DOHH2 (cell line): ENCODE results near the gene ZNF816.
"Not testable (repeated sequence)": the region's sequence is repeated elsewhere in the genome, so short reads cannot be mapped to it uniquely, and the experiment has no call there.

Source experiments
- H3F3A ChIP-seq: fragments of 200-600 bp; sonication (generic), shearing (Covaris generic); 2 replicates; pipeline ENCODE4 v1.6.0; 2016; ENCODE audit warnings: antibody characterized with exemption, mild to moderate bottlenecking; ENCODE audit not compliant: control insufficient read depth, insufficient read depth
- H3K27ac ChIP-seq: fragments of 200-600 bp; sonication (generic); 2 replicates; pipeline ENCODE4 v1.5.1; 2014; ENCODE audit warnings: low read depth, mild to moderate bottlenecking, low read length, moderate library complexity
- H3K27me3 ChIP-seq: fragments of 200-600 bp; sonication (generic); 2 replicates; pipeline ENCODE4 v1.6.1; 2014; ENCODE audit warnings: mild to moderate bottlenecking, low read length, mixed read lengths; ENCODE audit not compliant: control insufficient read depth
- H3K36me3 ChIP-seq: fragments of 200-600 bp; sonication (generic); 2 replicates; pipeline ENCODE4 v1.6.1; 2014; ENCODE audit warnings: mild to moderate bottlenecking, low read length, moderate library complexity, mixed read lengths; ENCODE audit not compliant: control insufficient read depth
- H3K4me1 ChIP-seq: fragments of 200-600 bp; sonication (generic); 2 replicates; pipeline ENCODE4 v1.6.1; 2014; ENCODE audit warnings: mild to moderate bottlenecking, low read length, mixed read lengths; ENCODE audit not compliant: control insufficient read depth
- H3K4me2 ChIP-seq: fragments of 200-600 bp; sonication (generic); 2 replicates; pipeline ENCODE4 v1.6.0; 2014; ENCODE audit warnings: mild to moderate bottlenecking, low read length, moderate library complexity
- H3K4me3 ChIP-seq: fragments of 200-600 bp; sonication (generic); 2 replicates; pipeline ENCODE4 v1.5.1; 2014; ENCODE audit warnings: mild to moderate bottlenecking, low read length, mixed read lengths
- H3K79me2 ChIP-seq: fragments of 200-600 bp; sonication (generic); 2 replicates; pipeline ENCODE4 v1.6.1; 2014; ENCODE audit warnings: mild to moderate bottlenecking, low read length, mixed read lengths; ENCODE audit not compliant: control insufficient read depth
- H3K9me2 ChIP-seq: fragments of 200-600 bp; sonication (generic); replicated peaks from 2 replicates; pipeline ENCODE4 v1.6.1; 2014; ENCODE audit warnings: mild to moderate bottlenecking, low read length, mixed read lengths; ENCODE audit not compliant: control insufficient read depth
- H3K9me3 ChIP-seq: fragments of 200-600 bp; sonication (generic); 2 replicates; pipeline ENCODE4 v1.6.1; 2014; ENCODE audit warnings: antibody characterized with exemption, low read length, mixed read lengths; ENCODE audit not compliant: control insufficient read depth, insufficient read depth
- H4K20me1 ChIP-seq: fragments of 200-600 bp; sonication (generic); 2 replicates; pipeline ENCODE4 v1.6.0; 2014; ENCODE audit warnings: low read depth, mild to moderate bottlenecking, antibody characterized with exemption, low read length, moderate library complexity; ENCODE audit not compliant: control insufficient read depth, insufficient read depth
- EZH2phosphoT487 ChIP-seq: fragments of 200-600 bp; sonication (generic); IDR thresholded peaks from 2 replicates; pipeline ENCODE4 v1.6.1; 2017; ENCODE audit warnings: borderline replicate concordance, mild to moderate bottlenecking, antibody characterized with exemption, low read length, moderate library complexity, mixed read lengths
- TF ChIP-seq, protein P1 (sequence below): fragments of 200-600 bp; sonication (generic); IDR thresholded peaks from one replicate; pipeline ENCODE4 v1.5.1; 2014; ENCODE audit warnings: antibody characterized with exemption, mild to moderate bottlenecking, low read depth, low read length; ENCODE audit not compliant: poor library complexity, severe bottlenecking

Gene ZNF816

GRCh38 chr19:52910648-52911047 lies 52.0 kb downstream of the ZNF816 start:
- Histone ChIP-seq H3K4me3 (no peak overlapping the region), H3K27me3 (no peaks in the 10 kb centered on the region), H3K4me2 (no peak overlapping the region), H3K9me3 (no peaks in the 10 kb centered on the region), H3K79me2 (no peaks in the 10 kb centered on the region), H4K20me1 (no peaks in the 10 kb centered on the region), H3K36me3 (peaks cover 37% of the 10 kb centered on the region), H3K27ac (no peak overlapping the region), H3K4me1 (no peaks in the 10 kb centered on the region), H3K9me2 (no peaks in the 10 kb centered on the region), H3F3A (no peaks in the 10 kb centered on the region)
- TF ChIP-seq EZH2phosphoT487: no peak
- TF ChIP-seq, protein P1, sequence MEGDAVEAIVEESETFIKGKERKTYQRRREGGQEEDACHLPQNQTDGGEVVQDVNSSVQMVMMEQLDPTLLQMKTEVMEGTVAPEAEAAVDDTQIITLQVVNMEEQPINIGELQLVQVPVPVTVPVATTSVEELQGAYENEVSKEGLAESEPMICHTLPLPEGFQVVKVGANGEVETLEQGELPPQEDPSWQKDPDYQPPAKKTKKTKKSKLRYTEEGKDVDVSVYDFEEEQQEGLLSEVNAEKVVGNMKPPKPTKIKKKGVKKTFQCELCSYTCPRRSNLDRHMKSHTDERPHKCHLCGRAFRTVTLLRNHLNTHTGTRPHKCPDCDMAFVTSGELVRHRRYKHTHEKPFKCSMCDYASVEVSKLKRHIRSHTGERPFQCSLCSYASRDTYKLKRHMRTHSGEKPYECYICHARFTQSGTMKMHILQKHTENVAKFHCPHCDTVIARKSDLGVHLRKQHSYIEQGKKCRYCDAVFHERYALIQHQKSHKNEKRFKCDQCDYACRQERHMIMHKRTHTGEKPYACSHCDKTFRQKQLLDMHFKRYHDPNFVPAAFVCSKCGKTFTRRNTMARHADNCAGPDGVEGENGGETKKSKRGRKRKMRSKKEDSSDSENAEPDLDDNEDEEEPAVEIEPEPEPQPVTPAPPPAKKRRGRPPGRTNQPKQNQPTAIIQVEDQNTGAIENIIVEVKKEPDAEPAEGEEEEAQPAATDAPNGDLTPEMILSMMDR: no peak

GRCh38 chr19:52904052-52904780 lies 58.5 kb downstream of the ZNF816 start:
- not testable (repeated sequence) for H3K4me3 ChIP-seq, H4K20me1 ChIP-seq, H3K27me3 ChIP-seq, H3K4me2 ChIP-seq, H3K27ac ChIP-seq, H3K4me1 ChIP-seq, H3K79me2 ChIP-seq, H3F3A ChIP-seq, H3K9me3 ChIP-seq, H3K9me2 ChIP-seq
- H3K36me3 ChIP-seq: peaks cover 28% of the 10 kb centered on the region

GRCh38 chr19:52901842-52902241 lies 60.8 kb downstream of the ZNF816 start:
- Histone ChIP-seq H3K4me1 (peaks cover 8% of the 10 kb centered on the region), H3K9me3 (no peaks in the 10 kb centered on the region; the same call in 1 of the 2 replicates), H3K4me3 (no peak overlapping the region), H3K4me2 (no peak overlapping the region), H3K27me3 (no peaks in the 10 kb centered on the region), H3F3A (no peaks in the 10 kb centered on the region), H3K36me3 (peaks cover 13% of the 10 kb centered on the region), H3K9me2 (no peaks in the 10 kb centered on the region), H3K27ac (no peak overlapping the region), H3K79me2 (peaks cover 5% of the 10 kb centered on the region), H4K20me1 (no peaks in the 10 kb centered on the region)
- TF ChIP-seq, protein P1: no peak
